Sigmoid colon (tissue), 4 donors: ENCODE measurements around the gene CDT1.

Experiments
- POLR2AphosphoS5 ChIP-seq, 4 donors: sonication (generic); formaldehyde crosslinking; IDR thresholded peaks; one replicate each; pipeline ENCODE4 v1.6.1; 2017; ENCODE audit warnings: antibody characterized with exemption in 4 of 4
- TF ChIP-seq, protein P1 (sequence below), 4 experiments: fragments of 450-650 bp in 3 of 4; fragments of 200-600 bp in 1 of 4; IDR thresholded peaks; one replicate each; pipeline ENCODE4 v1.5.1; 2016 to 2019; ENCODE audit warnings: antibody characterized with exemption in 4 of 4, mild to moderate bottlenecking in 3 of 4, moderate library complexity in 2 of 4

DNA sequence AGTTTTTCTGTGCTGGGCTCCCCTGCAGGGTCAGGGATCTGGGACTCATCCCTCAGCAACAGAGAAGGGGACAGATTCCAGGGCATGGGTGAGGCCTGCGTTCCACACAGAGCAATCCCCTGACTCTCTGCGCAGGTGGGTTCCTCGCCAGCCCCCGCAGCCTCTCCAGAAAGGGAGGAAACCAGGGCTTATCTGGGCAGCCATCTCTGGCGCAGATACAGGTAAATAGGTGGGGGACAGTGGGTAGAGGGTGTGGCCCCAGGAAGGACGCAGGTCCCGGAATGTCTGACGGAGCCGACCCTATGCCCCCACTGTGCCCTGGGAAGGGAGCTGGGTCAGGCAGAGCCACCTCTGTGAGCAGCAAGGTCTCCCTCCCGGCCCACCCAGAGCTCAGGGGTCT is 41.8 kb upstream of the CDT1 start:
- no peak for TF ChIP-seq POLR2AphosphoS5 (IDR thresholded peaks at IDR 0.05)
- TF ChIP-seq, protein P1, sequence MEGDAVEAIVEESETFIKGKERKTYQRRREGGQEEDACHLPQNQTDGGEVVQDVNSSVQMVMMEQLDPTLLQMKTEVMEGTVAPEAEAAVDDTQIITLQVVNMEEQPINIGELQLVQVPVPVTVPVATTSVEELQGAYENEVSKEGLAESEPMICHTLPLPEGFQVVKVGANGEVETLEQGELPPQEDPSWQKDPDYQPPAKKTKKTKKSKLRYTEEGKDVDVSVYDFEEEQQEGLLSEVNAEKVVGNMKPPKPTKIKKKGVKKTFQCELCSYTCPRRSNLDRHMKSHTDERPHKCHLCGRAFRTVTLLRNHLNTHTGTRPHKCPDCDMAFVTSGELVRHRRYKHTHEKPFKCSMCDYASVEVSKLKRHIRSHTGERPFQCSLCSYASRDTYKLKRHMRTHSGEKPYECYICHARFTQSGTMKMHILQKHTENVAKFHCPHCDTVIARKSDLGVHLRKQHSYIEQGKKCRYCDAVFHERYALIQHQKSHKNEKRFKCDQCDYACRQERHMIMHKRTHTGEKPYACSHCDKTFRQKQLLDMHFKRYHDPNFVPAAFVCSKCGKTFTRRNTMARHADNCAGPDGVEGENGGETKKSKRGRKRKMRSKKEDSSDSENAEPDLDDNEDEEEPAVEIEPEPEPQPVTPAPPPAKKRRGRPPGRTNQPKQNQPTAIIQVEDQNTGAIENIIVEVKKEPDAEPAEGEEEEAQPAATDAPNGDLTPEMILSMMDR (IDR thresholded peaks at IDR 0.05) = no peak
